HG02678 (cell line): Measurements from ENCODE around the gene TRDMT1.

Source experiments
- ATAC-seq: cut with Tn5 transposase; IDR thresholded peaks from one replicate; pipeline ENCODE4 v1.9.1; 2021; ENCODE audit warnings: mild to moderate bottlenecking, moderate library complexity; ENCODE audit not compliant: unreplicated experiment

TRDMT1 gene

GRCh38 chr10:17212802-17213221 lies 11.3 kb upstream of the TRDMT1 start:
- no peak for ATAC-seq

GRCh38 chr10:17210361-17210760 lies 8.9 kb upstream of the TRDMT1 start:
- no peak for ATAC-seq

- no peak for ATAC-seq
These were observed 8.4 kb upstream of the TRDMT1 start for GRCh38 chr10:17209881-17210280.

GRCh38 chr10:17209302-17209701 lies 7.8 kb upstream of the TRDMT1 start:
- ATAC-seq, result no peak

- ATAC-seq, result no peak
These were observed 7.0 kb upstream of the TRDMT1 start for GRCh38 chr10:17208476-17208875.

- ATAC-seq, result peak; percentile 38
These were observed 4.8 kb upstream of the TRDMT1 start for GRCh38 chr10:17206210-17206709.

- ATAC-seq, result no peak
These were observed 1.9 kb upstream of the TRDMT1 start for GRCh38 chr10:17203416-17203815.

DNA sequence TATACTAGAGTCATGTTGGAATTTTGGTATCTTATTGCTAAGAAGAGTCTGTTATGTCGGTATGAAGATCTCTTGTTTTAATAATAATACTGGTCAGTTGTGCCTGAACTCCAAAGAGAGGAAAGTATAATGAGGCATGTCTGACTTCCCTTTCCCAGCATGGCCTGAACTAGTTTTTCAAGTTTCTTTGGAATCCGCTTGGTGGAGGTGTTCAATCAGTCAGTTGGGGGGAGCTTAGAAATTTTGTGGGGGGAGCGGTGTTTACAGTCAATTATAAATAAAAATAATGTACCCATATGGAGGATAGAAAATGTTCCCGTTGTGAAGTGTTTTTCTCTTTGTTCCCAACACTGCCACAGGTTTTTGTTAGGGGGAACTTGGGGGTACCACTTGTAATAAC lies 1.5 kb upstream of the TRDMT1 start:
- no peak for ATAC-seq

- ATAC-seq, result no peak
These were observed 1.0 kb upstream of the TRDMT1 start for GRCh38 chr10:17202506-17202905.

DNA sequence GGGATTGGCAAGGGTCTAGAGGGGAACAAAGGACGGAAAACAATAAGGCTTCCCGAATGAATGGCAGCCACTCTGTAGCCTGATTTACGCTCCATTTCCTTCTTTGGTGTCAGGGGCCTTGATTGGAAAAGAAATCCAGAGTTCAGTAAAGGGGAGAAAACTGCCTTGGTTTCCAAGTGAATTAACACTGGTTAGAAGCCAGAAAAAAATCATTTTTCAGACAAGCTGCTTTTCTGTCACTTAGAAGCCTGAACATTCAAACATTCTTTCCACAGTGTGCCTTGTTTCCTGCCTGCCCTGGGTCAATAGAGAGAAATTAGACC lies 283 bp upstream of the TRDMT1 start:
- no peak for ATAC-seq

GRCh38 chr10:17200001-17200911 lies 1.2 kb downstream of the TRDMT1 start:
- no peak for ATAC-seq

DNA sequence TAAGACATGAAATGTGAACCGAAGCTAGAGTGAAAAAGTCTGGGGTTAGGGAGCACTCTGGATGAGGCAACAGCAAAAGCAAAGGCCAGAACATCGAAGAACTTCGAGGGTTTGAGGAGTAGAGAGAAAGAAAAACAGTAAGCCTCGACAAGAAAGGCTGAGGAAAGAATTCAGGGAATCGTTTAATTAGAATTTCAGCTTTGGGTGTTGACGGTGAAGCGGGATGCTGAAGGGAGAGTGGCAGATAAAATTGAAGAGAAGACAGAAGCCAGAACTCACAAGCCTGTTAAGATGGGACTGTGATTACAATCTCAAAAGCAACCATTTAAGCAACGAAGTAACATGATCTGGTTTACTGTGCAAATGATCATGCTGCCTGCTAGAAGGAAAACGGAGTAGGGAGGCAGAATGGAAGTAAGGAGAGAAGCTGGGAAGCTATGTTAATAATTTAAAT lies 2.1 kb downstream of the TRDMT1 start:
- ATAC-seq, result no peak

GRCh38 chr10:17196573-17196972 lies 4.9 kb downstream of the TRDMT1 start:
- ATAC-seq, result no peak

DNA sequence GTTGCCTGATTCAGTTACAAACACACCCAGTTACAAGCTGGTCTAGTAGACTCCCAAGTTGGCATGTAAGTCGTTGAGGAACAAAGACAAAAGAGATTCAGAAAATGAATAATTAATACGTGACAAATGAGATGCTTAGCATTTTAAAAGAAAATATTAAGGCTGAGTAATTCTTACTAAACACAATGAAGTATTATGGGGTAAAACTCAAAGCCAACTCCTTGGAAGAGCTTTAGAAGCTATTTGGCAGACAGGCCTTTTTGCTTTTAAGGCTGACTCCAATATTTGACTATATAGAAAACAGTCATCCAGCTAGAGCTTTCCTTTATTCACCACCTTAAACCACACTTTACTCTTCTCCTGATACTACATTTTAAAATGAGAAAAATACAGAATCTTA lies 5.4 kb downstream of the TRDMT1 start:
- no peak for ATAC-seq

DNA sequence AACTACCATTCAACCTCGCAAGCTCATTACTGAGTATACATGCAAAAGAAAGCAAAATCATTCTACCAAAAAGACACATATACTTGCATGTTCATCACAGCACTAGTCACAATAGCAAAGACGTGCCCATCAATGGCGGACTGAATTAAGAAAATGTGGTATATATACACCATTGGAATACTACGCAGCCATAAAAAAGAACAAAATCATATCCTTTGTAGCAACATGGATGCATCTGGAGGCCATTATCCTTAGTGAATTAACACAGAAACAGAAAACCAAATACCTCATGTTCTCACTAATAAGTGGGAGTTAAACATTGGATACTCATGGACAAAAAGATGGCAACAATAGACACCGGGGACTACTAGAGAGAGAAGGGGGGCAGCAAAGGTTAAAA lies 6.4 kb downstream of the TRDMT1 start:
- no peak for ATAC-seq

DNA sequence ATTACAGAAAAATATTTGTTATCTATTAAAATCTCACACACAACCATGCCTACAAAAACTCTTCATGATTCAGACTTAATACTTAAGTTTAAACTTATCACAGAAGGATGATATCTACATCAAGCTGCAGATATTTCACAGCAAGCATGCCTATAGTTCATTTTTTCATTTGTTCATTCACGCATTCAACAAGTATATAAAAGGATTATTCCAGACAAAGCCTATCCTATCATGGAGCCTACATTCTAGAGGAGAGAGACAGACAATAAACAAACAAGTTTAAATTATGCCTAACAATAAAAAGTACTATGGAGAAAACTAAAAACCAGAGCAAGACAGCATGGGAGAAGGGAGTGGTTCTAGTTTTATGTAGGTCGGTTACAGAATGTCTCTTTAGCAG lies 10.9 kb downstream of the TRDMT1 start:
- no peak for ATAC-seq

- no peak for ATAC-seq
These were observed 12.8 kb downstream of the TRDMT1 start for GRCh38 chr10:17188644-17189172.

DNA sequence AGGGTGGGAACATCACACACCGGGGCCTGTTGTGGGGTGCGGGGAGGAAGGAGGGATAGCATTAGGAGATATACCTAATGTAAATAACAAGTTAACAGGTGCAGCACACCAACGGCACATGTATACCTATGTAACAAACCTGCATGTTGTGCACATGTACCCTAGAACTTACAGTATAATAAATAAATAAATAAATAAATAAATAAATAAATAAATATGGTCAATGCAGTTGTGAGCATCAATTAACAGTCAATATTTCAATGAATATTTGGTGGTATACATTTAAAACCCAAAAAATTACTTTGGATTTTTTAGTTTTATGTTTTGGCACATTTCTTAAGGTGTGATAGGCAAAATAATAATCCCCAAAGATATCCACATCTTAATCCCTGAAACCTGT lies 15.6 kb downstream of the TRDMT1 start:
- no peak for ATAC-seq

GRCh38 chr10:17183110-17183509 lies 18.4 kb downstream of the TRDMT1 start:
- no peak for ATAC-seq

GRCh38 chr10:17181751-17182150 lies 19.7 kb downstream of the TRDMT1 start:
- ATAC-seq, result no peak

GRCh38 chr10:17181110-17181509 lies 20.4 kb downstream of the TRDMT1 start:
- no peak for ATAC-seq

GRCh38 chr10:17179002-17179401 lies 22.5 kb downstream of the TRDMT1 start:
- ATAC-seq, result no peak
